ES-I3 (cell line): ENCODE results near the gene KRTAP4-6.
"Not testable (repeated sequence)": the region's sequence is repeated elsewhere in the genome, so short reads cannot be mapped to it uniquely, and the experiment has no call there.

Source experiments
- H3K36me3 ChIP-seq: 2 replicates; pipeline ENCODE4 v1.6.1; 2013; ENCODE audit warnings: mild to moderate bottlenecking, low read length, control low read depth, moderate library complexity; ENCODE audit not compliant: insufficient read depth
- H3K4me1 ChIP-seq: 2 replicates; pipeline ENCODE4 v1.6.1; 2013; ENCODE audit warnings: mild to moderate bottlenecking, control low read depth, low read length; ENCODE audit not compliant: insufficient read depth
- H3K9ac ChIP-seq: 2 replicates; pipeline ENCODE4 v1.6.1; 2013; ENCODE audit warnings: low read depth, mild to moderate bottlenecking, low read length, moderate library complexity
- H3K9me3 ChIP-seq: 2 replicates; pipeline ENCODE4 v1.6.1; 2013; ENCODE audit warnings: mild to moderate bottlenecking, low read length, moderate library complexity; ENCODE audit not compliant: control insufficient read depth, insufficient read depth

The KRTAP4-6 gene

GRCh38 chr17:41160190-41160589, 19.8 kb upstream of the KRTAP4-6 start:
- H3K9ac ChIP-seq, H3K36me3 ChIP-seq, H3K4me1 ChIP-seq, H3K9me3 ChIP-seq: not testable (repeated sequence)

- H3K9ac ChIP-seq = no peak overlapping the region
- no peaks in the 10 kb centered on the region for H3K9me3 ChIP-seq
- no peaks in the 10 kb centered on the region for H3K4me1 ChIP-seq
- H3K36me3 ChIP-seq = no peaks in the 10 kb centered on the region
Observed at GRCh38 chr17:41153856-41154255, 13.5 kb upstream of the KRTAP4-6 start.

GRCh38 chr17:41151525-41151924, 11.2 kb upstream of the KRTAP4-6 start:
- Histone ChIP-seq H3K9ac (no peak overlapping the region), H3K9me3 (no peaks in the 10 kb centered on the region), H3K36me3 (no peaks in the 10 kb centered on the region), H3K4me1 (no peaks in the 10 kb centered on the region)

GRCh38 chr17:41150026-41150425, 9.7 kb upstream of the KRTAP4-6 start:
- Histone ChIP-seq H3K36me3 (no peaks in the 10 kb centered on the region), H3K4me1 (no peaks in the 10 kb centered on the region), H3K9ac (no peak overlapping the region), H3K9me3 (no peaks in the 10 kb centered on the region)

- Histone ChIP-seq H3K36me3 (no peaks in the 10 kb centered on the region), H3K9me3 (no peaks in the 10 kb centered on the region), H3K9ac (no peak within 1 kb of the TSS), H3K4me1 (no peaks in the 10 kb centered on the region)
Observed at GRCh38 chr17:41149652-41149985, 9.3 kb upstream of the KRTAP4-6 start, which contains the start of gene KRTAP4-5. KRTAP4-5 (minus strand) TSS chr17:41149825; CDS start chr17:41149767, 58 bp downstream.

- H3K9me3 ChIP-seq, H3K9ac ChIP-seq, H3K4me1 ChIP-seq, H3K36me3 ChIP-seq: not testable (repeated sequence)
Observed at GRCh38 chr17:41148971-41149651, 8.8 kb upstream of the KRTAP4-6 start.

GRCh38 chr17:41147531-41148204, 7.3 kb upstream of the KRTAP4-6 start:
- no peaks in the 10 kb centered on the region for H3K4me1 ChIP-seq
- H3K9me3 ChIP-seq = no peaks in the 10 kb centered on the region; the same call in 1 of the 2 replicates
- H3K9ac ChIP-seq = no peak overlapping the region
- H3K36me3 ChIP-seq = no peaks in the 10 kb centered on the region

GRCh38 chr17:41145261-41145660, 4.9 kb upstream of the KRTAP4-6 start:
- Histone ChIP-seq H3K36me3 (no peaks in the 10 kb centered on the region), H3K4me1 (no peaks in the 10 kb centered on the region), H3K9me3 (no peaks in the 10 kb centered on the region; the same call in 1 of the 2 replicates), H3K9ac (no peak overlapping the region)

GRCh38 chr17:41144846-41145245, 4.5 kb upstream of the KRTAP4-6 start:
- no peak overlapping the region for H3K9ac ChIP-seq
- H3K4me1 ChIP-seq = no peaks in the 10 kb centered on the region
- H3K36me3 ChIP-seq = no peaks in the 10 kb centered on the region
- H3K9me3 ChIP-seq = no peaks in the 10 kb centered on the region; the same call in 1 of the 2 replicates

- H3K9me3 ChIP-seq = peaks cover 4% of the 10 kb centered on the region; the same call in 1 of the 2 replicates
- H3K9ac ChIP-seq = no peak overlapping the region
- H3K4me1 ChIP-seq = no peaks in the 10 kb centered on the region
- H3K36me3 ChIP-seq = no peaks in the 10 kb centered on the region
Observed at GRCh38 chr17:41141361-41141760, 1.0 kb upstream of the KRTAP4-6 start.

- not testable (repeated sequence) for H3K4me1 ChIP-seq, H3K9me3 ChIP-seq, H3K36me3 ChIP-seq, H3K9ac ChIP-seq
Observed at GRCh38 chr17:41139865-41140264, 479 bp downstream of the KRTAP4-6 start.

- peaks cover 4% of the 10 kb centered on the region; the same call in 1 of the 2 replicates for H3K9me3 ChIP-seq
- H3K9ac ChIP-seq = no peak overlapping the region
- H3K36me3 ChIP-seq = no peaks in the 10 kb centered on the region
- no peaks in the 10 kb centered on the region for H3K4me1 ChIP-seq
Observed at GRCh38 chr17:41133880-41134735, 6.2 kb downstream of the KRTAP4-6 start.

- Histone ChIP-seq H3K9me3 (peaks cover 4% of the 10 kb centered on the region; the same call in 1 of the 2 replicates), H3K4me1 (no peaks in the 10 kb centered on the region), H3K36me3 (no peaks in the 10 kb centered on the region), H3K9ac (no peak overlapping the region)
Observed at GRCh38 chr17:41131979-41132378, 8.4 kb downstream of the KRTAP4-6 start.

GRCh38 chr17:41127371-41127770, 13.0 kb downstream of the KRTAP4-6 start:
- Histone ChIP-seq H3K4me1 (no peaks in the 10 kb centered on the region), H3K9me3 (no peaks in the 10 kb centered on the region), H3K36me3 (no peaks in the 10 kb centered on the region), H3K9ac (no peak overlapping the region)
